ENCODE results near the gene CCDC68.

GRCh38 chr18:54983791-54984190, 24.5 kb upstream of the CCDC68 start:
- TF ChIP-seq POLR2A (IDR thresholded peaks at IDR 0.05) (no peak), EP300 (IDR thresholded peaks at IDR 0.05) (no peak)
- TF ChIP-seq, protein P1, sequence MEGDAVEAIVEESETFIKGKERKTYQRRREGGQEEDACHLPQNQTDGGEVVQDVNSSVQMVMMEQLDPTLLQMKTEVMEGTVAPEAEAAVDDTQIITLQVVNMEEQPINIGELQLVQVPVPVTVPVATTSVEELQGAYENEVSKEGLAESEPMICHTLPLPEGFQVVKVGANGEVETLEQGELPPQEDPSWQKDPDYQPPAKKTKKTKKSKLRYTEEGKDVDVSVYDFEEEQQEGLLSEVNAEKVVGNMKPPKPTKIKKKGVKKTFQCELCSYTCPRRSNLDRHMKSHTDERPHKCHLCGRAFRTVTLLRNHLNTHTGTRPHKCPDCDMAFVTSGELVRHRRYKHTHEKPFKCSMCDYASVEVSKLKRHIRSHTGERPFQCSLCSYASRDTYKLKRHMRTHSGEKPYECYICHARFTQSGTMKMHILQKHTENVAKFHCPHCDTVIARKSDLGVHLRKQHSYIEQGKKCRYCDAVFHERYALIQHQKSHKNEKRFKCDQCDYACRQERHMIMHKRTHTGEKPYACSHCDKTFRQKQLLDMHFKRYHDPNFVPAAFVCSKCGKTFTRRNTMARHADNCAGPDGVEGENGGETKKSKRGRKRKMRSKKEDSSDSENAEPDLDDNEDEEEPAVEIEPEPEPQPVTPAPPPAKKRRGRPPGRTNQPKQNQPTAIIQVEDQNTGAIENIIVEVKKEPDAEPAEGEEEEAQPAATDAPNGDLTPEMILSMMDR (IDR thresholded peaks at IDR 0.05) = no peak

Measured in gastroesophageal sphincter (tissue), 3 donors.